B cell (primary cell): ENCODE results near the gene ITGAV. TPM values are rescaled to one million over a fixed set of nuclear protein-coding genes. Genes with fewer than 3 reads are reported as not detected.

Source experiments
- ATAC-seq: fragments of 200-7000 bp; cut with Tn5 transposase; one replicate; pipeline ENCODE4 v1.10.0; 2021; ENCODE audit warnings: low read depth, mild to moderate bottlenecking, moderate number of reproducible peaks, moderate library complexity
- CTCF ChIA-PET: fragments of 350-600 bp; sonication (Branson Sonifier 250); formaldehyde crosslinking; loops from one replicate; lab custom pipeline; 2021; ENCODE audit warnings: antibody characterized with exemption, inconsistent platforms; lab: Charles Lee
- POLR2A ChIA-PET: fragments of 350-600 bp; sonication (Branson Sonifier 250); formaldehyde crosslinking; loops from one replicate; lab custom pipeline; 2021; ENCODE audit warnings: antibody characterized with exemption; lab: Charles Lee
- DNase-seq: peaks from one replicate; pipeline ENCODE4 v3.0.0; 2013
- H2AFZ ChIP-seq: 2 replicates; pipeline ENCODE4 v1.6.1; 2012; ENCODE audit warnings: mild to moderate bottlenecking, low read depth, low read length; ENCODE audit not compliant: insufficient read depth, poor library complexity, severe bottlenecking
- H3K27ac ChIP-seq, 2 donors: 1 replicate in 1 of 2; 2 replicates in 1 of 2; pipeline ENCODE4 v1.5.1; 2012 to 2013; ENCODE audit warnings: low read length in 2 of 2, mild to moderate bottlenecking in 2 of 2, moderate library complexity in 1 of 2
- H3K27me3 ChIP-seq, 4 experiments: fragments of 200-600 bp in 1 of 4; sonication (generic) in 1 of 4; replicated peaks in 1 of 4; 1 replicate in 2 of 4; 2 replicates in 2 of 4; pipeline versions ENCODE4 v1.6.1 to v1.7.0; 2013 to 2016; ENCODE audit warnings: low read length in 3 of 4, mild to moderate bottlenecking in 2 of 4, mixed read lengths in 1 of 4, moderate library complexity in 1 of 4; ENCODE audit not compliant: insufficient read depth in 4 of 4, control insufficient read depth in 3 of 4; ENCODE audit errors: control extremely low read depth in 1 of 4
- H3K36me3 ChIP-seq, 2 experiments: replicated peaks in 1 of 2; 1 replicate in 1 of 2; 2 replicates in 1 of 2; pipeline versions ENCODE4 v1.6.1 to v1.7.1; 2013; ENCODE audit warnings: low read length in 1 of 2; ENCODE audit not compliant: insufficient read depth in 2 of 2, control insufficient read depth in 1 of 2; ENCODE audit errors: control extremely low read depth in 1 of 2, extremely low read depth in 1 of 2
- H3K4me1 ChIP-seq, 2 donors: fragments of 200-600 bp in 1 of 2; sonication (generic) in 1 of 2; 1 replicate in 1 of 2; 2 replicates in 1 of 2; pipeline versions ENCODE4 v1.5.1 to v1.6.1; 2013 to 2017; ENCODE audit warnings: low read length in 2 of 2; ENCODE audit not compliant: control insufficient read depth in 2 of 2, insufficient read depth in 2 of 2
- H3K4me2 ChIP-seq: replicated peaks from 2 replicates; pipeline ENCODE3; 2012; ENCODE audit warnings: mild to moderate bottlenecking, low read depth, low read length; ENCODE audit not compliant: poor library complexity, severe bottlenecking
- H3K4me3 ChIP-seq, 5 experiments: fragments of 200-600 bp in 1 of 5; sonication (generic) in 1 of 5; 1 replicate in 3 of 5; 2 replicates in 2 of 5; pipeline versions ENCODE4 v1.5.1 to v1.7.0; 2011 to 2016; ENCODE audit warnings: low read length in 4 of 5, mild to moderate bottlenecking in 4 of 5, low read depth in 2 of 5, control low read depth in 1 of 5, moderate library complexity in 1 of 5; ENCODE audit not compliant: insufficient read depth in 1 of 5; ENCODE audit errors: control extremely low read depth in 1 of 5, extremely low read depth in 1 of 5
- H3K79me2 ChIP-seq: fragments of 200-600 bp; sonication (generic); one replicate; pipeline ENCODE4 v1.6.0; 2016; ENCODE audit warnings: low read length; ENCODE audit not compliant: control insufficient read depth, insufficient read depth
- H3K9ac ChIP-seq: fragments of 200-600 bp; sonication (generic); 2 replicates; pipeline ENCODE4 v1.6.1; 2017; ENCODE audit warnings: mild to moderate bottlenecking, low read length, moderate library complexity
- H3K9me3 ChIP-seq, 3 donors: one replicate each; pipeline versions ENCODE4 v1.6.1 to v1.7.1; 2013; ENCODE audit warnings: low read length in 2 of 3; ENCODE audit not compliant: control insufficient read depth in 2 of 3, insufficient read depth in 1 of 3; ENCODE audit errors: control extremely low read depth in 1 of 3
- H4K20me1 ChIP-seq: 2 replicates; pipeline ENCODE4 v1.6.0; 2012; ENCODE audit warnings: mild to moderate bottlenecking, low read length; ENCODE audit not compliant: insufficient read depth, control insufficient read depth, poor library complexity, severe bottlenecking
- H3K27ac Mint-ChIP-seq: one replicate; pipeline ENCODE4 v1.8.0; 2021; ENCODE audit warnings: mixed read lengths
- H3K27me3 Mint-ChIP-seq: one replicate; pipeline ENCODE4 v1.8.0; 2021; ENCODE audit warnings: mixed read lengths
- H3K4me1 Mint-ChIP-seq: one replicate; pipeline ENCODE4 v1.8.0; 2021; ENCODE audit warnings: mixed read lengths
- H3K4me3 Mint-ChIP-seq: one replicate; pipeline ENCODE4 v1.8.0; 2021; ENCODE audit warnings: mixed read lengths
- H3K9me3 Mint-ChIP-seq: one replicate; pipeline ENCODE4 v1.8.0; 2022; ENCODE audit warnings: mixed read lengths; ENCODE audit not compliant: insufficient read depth
- CTCF ChIP-seq: fragments of 200-600 bp; IDR thresholded peaks from one replicate; pipeline ENCODE4 v1.8.0; 2022; ENCODE audit warnings: antibody characterized with exemption, mild to moderate bottlenecking
- EZH2 ChIP-seq: IDR thresholded peaks from 2 replicates; pipeline ENCODE4 v1.6.1; 2012; ENCODE audit warnings: borderline replicate concordance, low read depth, mild to moderate bottlenecking, moderate library complexity, low read length; ENCODE audit not compliant: insufficient read depth, poor library complexity, severe bottlenecking
- WGBS: methylation state at CpG from one replicate; pipeline ENCODE4 v1.1.5; 2013; ENCODE audit warnings: missing lambda C conversion rate; ENCODE audit not compliant: insufficient coverage; 5-methylcytosine and 5-hydroxymethylcytosine counted together
- intact Hi-C: fragments of 100-400 bp; cut with micrococcal nuclease; formaldehyde crosslinking; loops from one replicate; pipeline ENCODE4 v1.10.0; 2022
- polyA plus RNA-seq: library from polyadenylated mRNA; depleted of rRNA; stranded (reverse); fragments of >200 nt; gene quantifications from 2 replicates; pipeline ENCODE4 v1.2.3, GENCODE V29; 2012
- total RNA-seq, 2 donors: library from RNA; stranded (reverse); fragments of 120-200 nt in 1 of 2; gene quantifications; 1 replicate in 1 of 2; 2 replicates in 1 of 2; pipeline versions ENCODE4 v1.2.3 to v1.2.4, GENCODE V29; 2013 to 2022

ITGAV gene
- total and polyA plus RNA-seq, 2 donors (not counting 1 experiment from before 2014, with no cell fraction given): 0.58 to 3.6 TPM

GRCh38 chr2:186558512-186559276 lies 31.2 kb upstream of the ITGAV start:
- DNase-seq (no peak), ATAC-seq (no peak)
- H3K36me3 ChIP-seq: no peaks in the 10 kb centered on the region
- no peak overlapping the region for H3K4me3 Mint-ChIP-seq
- H3K9me3 Mint-ChIP-seq: no peaks in the 10 kb centered on the region
- ChIA-PET POLR2A (no interaction called here), CTCF (no interaction called here)
- H3K79me2 ChIP-seq: no peaks in the 10 kb centered on the region
- H3K4me2 ChIP-seq: no peak overlapping the region
- no peaks in the 10 kb centered on the region for H4K20me1 ChIP-seq
- H2AFZ ChIP-seq: no peak overlapping the region
- no peaks in the 10 kb centered on the region for H3K27me3 ChIP-seq
- H3K4me1 Mint-ChIP-seq: no peaks in the 10 kb centered on the region
- WGBS: 100% methylated on average over 1 of the region's 2 CpGs
- TF ChIP-seq CTCF: no peak
- no peak for TF ChIP-seq EZH2
- no peak overlapping the region for H3K9ac ChIP-seq
- H3K27ac Mint-ChIP-seq: no peak overlapping the region
- H3K4me3 ChIP-seq: no peak overlapping the region
- H3K27ac ChIP-seq: no peak overlapping the region
- intact Hi-C loops: no loop called here
- H3K27me3 Mint-ChIP-seq: peaks cover 12% of the 10 kb centered on the region
- no peaks in the 10 kb centered on the region for H3K9me3 ChIP-seq
- no peaks in the 10 kb centered on the region for H3K4me1 ChIP-seq

DNA sequence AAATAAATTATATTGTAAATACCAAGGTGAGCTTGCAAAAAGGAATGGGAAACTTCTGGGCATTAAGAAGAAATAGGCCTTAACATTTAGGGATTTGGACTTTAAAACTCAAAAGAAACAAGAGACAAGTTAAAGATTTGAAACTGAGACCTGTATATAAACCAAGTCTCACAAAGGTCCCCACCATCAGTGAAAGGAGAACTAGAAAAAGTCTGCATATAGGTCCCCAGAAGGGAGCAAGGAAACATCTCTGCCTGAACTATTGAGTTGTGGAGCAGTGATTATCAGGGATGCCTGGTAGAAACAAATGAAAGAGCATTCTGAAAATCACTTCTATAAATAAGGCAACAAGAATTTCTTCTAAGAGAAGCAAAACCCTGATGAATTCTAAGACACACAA lies 30.5 kb upstream of the ITGAV start:
- no peaks in the 10 kb centered on the region for H3K27me3 ChIP-seq
- TF ChIP-seq CTCF (no peak), EZH2 (no peak)
- H3K4me1 ChIP-seq: no peaks in the 10 kb centered on the region
- Mint-ChIP-seq H3K27ac (no peak overlapping the region), H3K9me3 (no peaks in the 10 kb centered on the region), H3K4me3 (no peak overlapping the region), H3K27me3 (peaks cover 12% of the 10 kb centered on the region), H3K4me1 (no peaks in the 10 kb centered on the region)
- no peaks in the 10 kb centered on the region for H3K9me3 ChIP-seq
- ATAC-seq (no peak), DNase-seq (no peak)
- intact Hi-C loops: no loop called here
- no peak overlapping the region for H3K4me2 ChIP-seq
- H3K9ac ChIP-seq: no peak overlapping the region
- H3K79me2 ChIP-seq: no peaks in the 10 kb centered on the region
- ChIA-PET CTCF (no interaction called here), POLR2A (no interaction called here)
- no peak overlapping the region for H3K27ac ChIP-seq
- no peak overlapping the region for H3K4me3 ChIP-seq
- H3K36me3 ChIP-seq: no peaks in the 10 kb centered on the region
- H4K20me1 ChIP-seq: no peaks in the 10 kb centered on the region
- no peak overlapping the region for H2AFZ ChIP-seq
